Activated naive CD8-positive, alpha-beta T cell treated with anti-CD3 and anti-CD28 coated beads, Interleukin-2, amount 10 ng/mL, durations not matched to agents 7 days and 5 days (primary cell): ENCODE measurements around the gene DDAH1. TPM values are rescaled to one million over a fixed set of nuclear protein-coding genes. Genes with fewer than 3 reads are reported as not detected.
A peak's percentile ranks its signal among the peaks of the same experiment; 100 is the strongest.

Source experiments
- ATAC-seq: fragments of 150-1000 bp; cut with Tn5 transposase; one replicate; pipeline ENCODE4 v1.10.0; 2021; ENCODE audit warnings: low read depth, moderate library complexity
- POLR2A ChIA-PET: fragments of 350-600 bp; sonication (Branson Sonifier 250); formaldehyde crosslinking; loops from one replicate; lab custom pipeline; 2021; ENCODE audit warnings: antibody characterized with exemption; lab: Charles Lee
- DNase-seq: peaks from one replicate; pipeline ENCODE4 v3.0.0; 2021
- H3K27ac Mint-ChIP-seq: one replicate; pipeline ENCODE4 v1.8.0; 2022; ENCODE audit warnings: mild to moderate bottlenecking, mixed read lengths
- H3K27me3 Mint-ChIP-seq: one replicate; pipeline ENCODE4 v1.8.0; 2022; ENCODE audit warnings: mild to moderate bottlenecking, moderate library complexity, mixed read lengths
- H3K36me3 Mint-ChIP-seq: one replicate; pipeline ENCODE4 v1.8.0; 2021; ENCODE audit warnings: mild to moderate bottlenecking, mixed read lengths
- H3K4me1 Mint-ChIP-seq: one replicate; pipeline ENCODE4 v1.8.0; 2021; ENCODE audit warnings: mixed read lengths
- H3K4me3 Mint-ChIP-seq: one replicate; pipeline ENCODE4 v1.8.0; 2022; ENCODE audit warnings: mild to moderate bottlenecking, moderate library complexity, mixed read lengths
- H3K9me3 Mint-ChIP-seq: one replicate; pipeline ENCODE4 v1.8.0; 2021; ENCODE audit warnings: mixed read lengths
- total RNA-seq, 2 experiments: library from RNA; stranded (reverse); gene quantifications; one replicate each; pipeline ENCODE4 v1.2.3, GENCODE V29; 2021

DDAH1 gene
- total RNA-seq, 2 experiments from 2014 or later, result not detected

DNA sequence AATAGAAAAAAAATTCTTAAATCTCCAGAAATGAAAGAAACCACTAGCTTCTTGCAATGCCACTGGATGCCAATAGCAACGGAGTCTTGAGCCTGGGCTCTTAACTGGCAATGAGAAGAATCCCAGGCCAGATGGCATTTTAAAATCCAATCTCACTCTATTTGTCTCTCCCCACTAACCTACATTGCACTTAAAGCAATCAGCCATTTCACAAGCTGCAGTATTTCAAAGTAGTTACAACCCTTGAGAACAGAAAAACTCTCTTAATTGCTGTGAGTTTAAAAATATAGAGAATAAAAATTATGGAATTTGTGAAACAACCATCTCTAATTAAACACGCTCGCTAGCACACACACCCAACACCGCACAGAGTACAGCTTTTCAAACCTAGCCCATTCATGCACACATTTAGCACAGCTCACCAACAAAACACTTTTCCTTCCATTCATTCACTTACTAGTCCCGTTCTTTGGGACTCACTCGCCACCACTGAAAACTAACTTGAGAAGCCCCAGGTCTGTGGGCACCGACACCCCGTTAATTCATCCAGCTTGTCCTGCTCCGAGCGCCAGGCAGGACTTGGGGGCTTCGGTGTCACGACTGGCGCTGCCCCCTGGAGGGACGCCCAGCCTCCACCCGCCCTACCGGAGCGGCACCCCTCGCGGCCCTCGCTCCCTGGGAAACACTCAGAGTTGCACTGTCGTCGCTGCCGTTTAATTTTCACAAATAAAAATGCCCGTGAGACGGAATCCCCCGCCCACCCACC lies 1.0 kb downstream of the DDAH1 start:
- no peak for ATAC-seq
- H3K4me3 Mint-ChIP-seq, result peak overlapping the region; percentile 71
- peaks cover 2% of the 10 kb centered on the region for H3K4me1 Mint-ChIP-seq
- H3K27ac Mint-ChIP-seq, result no peak overlapping the region
- no peaks in the 10 kb centered on the region for H3K9me3 Mint-ChIP-seq
- H3K36me3 Mint-ChIP-seq, result no peaks in the 10 kb centered on the region
- peak; percentile 32 for DNase-seq
- H3K27me3 Mint-ChIP-seq, result peaks cover 62% of the 10 kb centered on the region
- POLR2A ChIA-PET, result no interaction called here

GRCh38 chr1:85462931-85463649 lies 1.9 kb downstream of the DDAH1 start:
- Mint-ChIP-seq H3K4me3 (no peak overlapping the region), H3K4me1 (peaks cover 2% of the 10 kb centered on the region), H3K27me3 (peaks cover 57% of the 10 kb centered on the region)

DNA sequence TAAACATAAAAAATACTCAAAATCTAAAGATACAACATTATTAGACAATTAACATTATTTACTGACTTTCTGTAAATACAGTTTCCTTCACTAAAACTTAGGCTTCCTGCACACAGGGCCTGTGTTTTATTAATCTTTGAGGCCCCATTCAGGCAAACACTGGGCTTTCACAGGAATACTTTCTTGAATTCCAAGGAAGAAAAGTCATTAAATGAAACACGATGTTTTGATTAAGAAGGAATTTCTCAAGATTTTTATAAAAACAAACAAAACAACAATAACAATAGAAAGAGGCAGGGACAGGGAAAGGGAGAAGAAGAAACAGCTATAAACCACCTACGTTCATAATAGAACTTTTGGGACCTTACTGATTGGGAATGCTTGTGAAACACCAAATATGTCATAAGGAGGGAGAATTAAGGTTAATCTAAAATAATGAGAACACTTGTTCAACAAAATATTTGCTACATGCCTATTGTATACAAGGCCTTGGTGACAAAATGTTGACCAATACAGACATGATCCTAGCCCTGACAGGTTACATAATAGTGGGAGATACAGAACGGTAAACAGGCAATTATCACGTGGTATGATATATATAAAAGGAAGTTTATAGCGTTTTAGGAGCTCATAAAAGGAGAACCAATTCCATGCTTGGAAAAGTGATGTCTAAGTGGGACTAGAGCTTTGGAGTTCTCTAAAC lies 3.6 kb downstream of the DDAH1 start:
- peaks cover 2% of the 10 kb centered on the region for H3K4me1 Mint-ChIP-seq
- H3K27ac Mint-ChIP-seq, result no peak overlapping the region
- peaks cover 53% of the 10 kb centered on the region for H3K27me3 Mint-ChIP-seq
- H3K4me3 Mint-ChIP-seq, result no peak overlapping the region
- no peak for ATAC-seq
- no peak for DNase-seq
- no peaks in the 10 kb centered on the region for H3K36me3 Mint-ChIP-seq
- H3K9me3 Mint-ChIP-seq, result no peaks in the 10 kb centered on the region
- POLR2A ChIA-PET, result no interaction called here

More at GRCh38 chr1:85462931-85463649, 1.9 kb downstream of the DDAH1 start:
- Mint-ChIP-seq H3K27ac (no peak overlapping the region), H3K36me3 (no peaks in the 10 kb centered on the region), H3K9me3 (no peaks in the 10 kb centered on the region)
- no peak for DNase-seq
- POLR2A ChIA-PET, result no interaction called here
- no peak for ATAC-seq

GRCh38 chr1:85460555-85461088 lies 4.3 kb downstream of the DDAH1 start:
- Mint-ChIP-seq H3K4me1 (peaks cover 2% of the 10 kb centered on the region), H3K36me3 (no peaks in the 10 kb centered on the region), H3K27ac (no peak overlapping the region), H3K27me3 (peaks cover 50% of the 10 kb centered on the region), H3K9me3 (no peaks in the 10 kb centered on the region), H3K4me3 (no peak overlapping the region)
- no peak for ATAC-seq
- no peak for DNase-seq
- POLR2A ChIA-PET, result no interaction called here

GRCh38 chr1:85459290-85459689 lies 5.7 kb downstream of the DDAH1 start:
- H3K36me3 Mint-ChIP-seq, result no peaks in the 10 kb centered on the region
- no peak for ATAC-seq
- POLR2A ChIA-PET, result no interaction called here
- H3K4me3 Mint-ChIP-seq, result no peak overlapping the region
- H3K27ac Mint-ChIP-seq, result no peak overlapping the region
- no peaks in the 10 kb centered on the region for H3K9me3 Mint-ChIP-seq
- peaks cover 2% of the 10 kb centered on the region for H3K4me1 Mint-ChIP-seq
- DNase-seq, result no peak
- H3K27me3 Mint-ChIP-seq, result peaks cover 43% of the 10 kb centered on the region

DNA sequence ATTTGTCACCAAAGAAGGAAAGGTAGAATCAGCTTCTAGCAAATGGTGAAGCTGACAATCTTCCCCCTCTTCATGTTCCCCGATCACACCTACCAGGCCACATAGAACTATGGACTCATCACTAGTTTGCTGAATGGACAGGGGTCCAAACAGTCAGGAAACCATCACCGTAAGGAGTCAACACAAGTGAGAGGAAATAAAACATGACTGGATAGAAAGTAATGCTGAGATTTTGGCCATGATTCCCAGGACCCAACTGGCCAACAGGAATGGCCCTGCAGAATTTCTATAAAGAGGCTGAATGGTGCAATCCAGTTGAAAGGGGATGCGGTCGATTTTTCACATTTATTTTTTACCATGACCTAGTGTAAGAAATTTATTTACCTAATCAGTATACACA lies 10.7 kb downstream of the DDAH1 start:
- Mint-ChIP-seq H3K9me3 (no peaks in the 10 kb centered on the region), H3K36me3 (no peaks in the 10 kb centered on the region), H3K27me3 (peaks cover 13% of the 10 kb centered on the region), H3K4me3 (no peak overlapping the region), H3K4me1 (no peaks in the 10 kb centered on the region), H3K27ac (no peak overlapping the region)
- POLR2A ChIA-PET, result no interaction called here
- ATAC-seq, result no peak
- DNase-seq, result no peak

DNA sequence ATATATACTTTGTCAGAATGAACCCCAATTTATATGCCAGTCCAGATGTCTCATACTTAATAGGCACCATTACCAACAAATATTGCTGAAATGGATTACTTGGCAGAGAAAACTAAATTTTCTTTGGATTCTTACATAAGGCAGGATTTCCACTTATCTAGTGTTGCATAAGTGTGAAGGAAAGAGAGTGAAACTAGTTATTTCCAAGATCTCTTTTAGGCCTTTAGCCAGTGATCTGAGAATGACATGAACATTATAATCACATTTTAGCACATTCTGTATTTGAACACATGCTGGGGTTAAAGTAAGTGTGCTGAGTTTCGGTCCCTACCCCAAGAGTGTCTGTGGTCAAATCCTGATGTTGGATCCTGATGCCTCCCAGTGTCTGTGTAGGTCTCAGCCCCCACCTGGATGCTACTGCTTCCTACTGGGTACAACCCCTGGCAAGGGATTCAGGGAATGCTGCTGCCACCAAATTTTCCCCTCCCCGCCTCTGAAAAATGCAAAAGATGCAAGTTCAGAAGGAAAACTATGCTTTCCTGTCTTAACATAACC lies 11.2 kb downstream of the DDAH1 start:
- Mint-ChIP-seq H3K36me3 (no peaks in the 10 kb centered on the region), H3K9me3 (no peaks in the 10 kb centered on the region), H3K4me1 (no peaks in the 10 kb centered on the region), H3K27me3 (peaks cover 13% of the 10 kb centered on the region), H3K27ac (no peak overlapping the region), H3K4me3 (no peak overlapping the region)
- POLR2A ChIA-PET, result no interaction called here
- no peak for DNase-seq
- no peak for ATAC-seq

GRCh38 chr1:85452948-85453347 lies 12.0 kb downstream of the DDAH1 start:
- H3K4me3 Mint-ChIP-seq, result no peak overlapping the region
- no peak overlapping the region for H3K27ac Mint-ChIP-seq
- no peaks in the 10 kb centered on the region for H3K36me3 Mint-ChIP-seq
- no peaks in the 10 kb centered on the region for H3K9me3 Mint-ChIP-seq
- peaks cover 13% of the 10 kb centered on the region for H3K27me3 Mint-ChIP-seq
- no peak for DNase-seq
- ATAC-seq, result no peak
- POLR2A ChIA-PET, result no interaction called here
- no peaks in the 10 kb centered on the region for H3K4me1 Mint-ChIP-seq

DNA sequence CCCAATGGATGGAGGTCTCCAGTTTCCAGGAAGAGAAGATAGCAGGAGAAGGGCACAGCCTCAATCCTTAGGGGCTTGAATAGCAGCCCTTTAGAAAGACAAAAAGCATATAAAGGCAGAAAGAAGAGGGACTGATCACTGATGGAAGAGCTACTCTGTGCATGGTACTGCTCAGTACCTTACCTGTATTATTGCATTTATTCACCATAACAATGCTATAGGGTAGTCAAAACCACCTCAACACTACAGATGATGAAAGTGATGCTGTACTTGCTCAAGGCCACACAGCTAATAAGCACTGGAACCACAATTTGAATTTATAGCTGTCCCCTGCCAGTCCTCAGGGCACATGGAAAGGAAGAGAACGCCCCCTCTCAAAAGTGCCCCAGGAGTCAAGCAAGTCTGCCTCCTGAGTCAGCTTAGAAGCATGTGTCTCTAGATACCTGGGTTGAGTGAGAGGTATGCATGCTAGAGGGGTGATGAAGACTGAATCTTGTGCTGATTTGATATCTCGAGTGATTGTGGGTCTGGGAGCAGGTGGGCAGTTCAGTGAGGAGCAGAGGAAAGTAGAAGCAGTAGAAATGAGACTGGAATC lies 13.6 kb downstream of the DDAH1 start:
- DNase-seq, result no peak
- POLR2A ChIA-PET, result no interaction called here
- Mint-ChIP-seq H3K4me1 (no peaks in the 10 kb centered on the region), H3K27me3 (peaks cover 6% of the 10 kb centered on the region), H3K4me3 (no peak overlapping the region), H3K27ac (no peak overlapping the region), H3K36me3 (no peaks in the 10 kb centered on the region), H3K9me3 (no peaks in the 10 kb centered on the region)
- ATAC-seq, result no peak

- no peaks in the 10 kb centered on the region for H3K4me1 Mint-ChIP-seq
- no peaks in the 10 kb centered on the region for H3K36me3 Mint-ChIP-seq
- no peak overlapping the region for H3K27ac Mint-ChIP-seq
- POLR2A ChIA-PET, result no interaction called here
- peaks cover 4% of the 10 kb centered on the region for H3K27me3 Mint-ChIP-seq
- ATAC-seq (no peak), DNase-seq (no peak)
- no peaks in the 10 kb centered on the region for H3K9me3 Mint-ChIP-seq
- no peak overlapping the region for H3K4me3 Mint-ChIP-seq
Observed at GRCh38 chr1:85450832-85451231, 14.1 kb downstream of the DDAH1 start.

- POLR2A ChIA-PET, result no interaction called here
- ATAC-seq, result no peak
- Mint-ChIP-seq H3K9me3 (no peaks in the 10 kb centered on the region), H3K27me3 (peaks cover 3% of the 10 kb centered on the region), H3K27ac (no peak overlapping the region), H3K4me1 (no peaks in the 10 kb centered on the region), H3K4me3 (no peak overlapping the region), H3K36me3 (no peaks in the 10 kb centered on the region)
- no peak for DNase-seq
Observed at GRCh38 chr1:85449356-85449755, 15.6 kb downstream of the DDAH1 start.

- DNase-seq, result no peak
- Mint-ChIP-seq H3K36me3 (no peaks in the 10 kb centered on the region), H3K27me3 (peaks cover 3% of the 10 kb centered on the region), H3K4me3 (no peak overlapping the region), H3K9me3 (no peaks in the 10 kb centered on the region), H3K4me1 (no peaks in the 10 kb centered on the region), H3K27ac (no peak overlapping the region)
- ATAC-seq, result no peak
- POLR2A ChIA-PET, result no interaction called here
Observed at GRCh38 chr1:85448358-85448757, 16.6 kb downstream of the DDAH1 start.
